OCI-LY3 (cell line): Measurements from ENCODE around the gene HHAT.
A peak's percentile ranks its signal among the peaks of the same experiment; 100 is the strongest.
"Not testable (repeated sequence)": the region's sequence is repeated elsewhere in the genome, so short reads cannot be mapped to it uniquely, and the experiment has no call there.

Source experiments
- H2AFZ ChIP-seq: fragments of 200-600, 300-600 bp; shearing (Covaris generic); 2 replicates; pipeline ENCODE4 v1.6.0; 2014; ENCODE audit warnings: antibody characterized with exemption, low read depth, low read length
- H3K27ac ChIP-seq: fragments of 200-600, 300-600 bp; sonication (generic); 2 replicates; pipeline ENCODE4 v1.5.1; 2014; ENCODE audit warnings: mild to moderate bottlenecking, low read length, moderate library complexity, mixed read lengths
- H3K27me3 ChIP-seq: fragments of 200-600, 300-600 bp; sonication (generic); 2 replicates; pipeline ENCODE4 v1.6.1; 2014; ENCODE audit warnings: low read depth, low read length, mixed read lengths
- H3K36me3 ChIP-seq: fragments of 200-600, 300-600 bp; sonication (generic); replicated peaks from 2 replicates; pipeline ENCODE3; 2014; ENCODE audit warnings: low read depth, low read length, mixed read lengths
- H3K4me1 ChIP-seq: fragments of 300-600, 200-600 bp; sonication (generic); 2 replicates; pipeline ENCODE4 v1.6.1; 2014; ENCODE audit warnings: low read length, mixed read lengths
- H3K4me2 ChIP-seq: fragments of 200-600, 300-600 bp; sonication (generic); 2 replicates; pipeline ENCODE4 v1.6.1; 2014; ENCODE audit warnings: low read length, mixed read lengths
- H3K4me3 ChIP-seq: fragments of 300-600, 200-600 bp; sonication (generic); 2 replicates; pipeline ENCODE4 v1.5.1; 2014; ENCODE audit warnings: antibody characterized with exemption, mild to moderate bottlenecking, low read length, moderate library complexity
- H3K79me2 ChIP-seq: fragments of 300-600, 200-600 bp; shearing (Covaris generic); 2 replicates; pipeline ENCODE4 v1.6.1; 2014; ENCODE audit warnings: mild to moderate bottlenecking, low read length, mixed read lengths
- H3K9ac ChIP-seq: fragments of 300-600, 200-600 bp; shearing (Covaris generic); 2 replicates; pipeline ENCODE4 v1.6.0; 2014; ENCODE audit warnings: mild to moderate bottlenecking, low read length, moderate library complexity
- H3K9me3 ChIP-seq: fragments of 200-600, 300-600 bp; shearing (Covaris generic); 2 replicates; pipeline ENCODE4 v1.6.1; 2014; ENCODE audit warnings: low read length, mixed read lengths; ENCODE audit not compliant: insufficient read depth
- H4K20me1 ChIP-seq: fragments of 200-600, 300-600 bp; sonication (generic); 2 replicates; pipeline ENCODE4 v1.6.1; 2016; ENCODE audit warnings: low read length, mixed read lengths; ENCODE audit not compliant: insufficient read depth
- CTCF ChIP-seq: fragments of 200-600, 300-600 bp; sonication (generic); IDR thresholded peaks from 2 replicates; pipeline ENCODE4 v1.5.1; 2014; ENCODE audit warnings: antibody characterized with exemption, low read length, low read depth
- EZH2phosphoT487 ChIP-seq: fragments of 200-600 bp; shearing (Covaris generic); IDR thresholded peaks from 2 replicates; pipeline ENCODE4 v1.6.1; 2018; ENCODE audit warnings: antibody characterized with exemption, mixed run types, low read depth

The HHAT gene

GRCh38 chr1:210352575-210352974 lies 23.9 kb downstream of the HHAT start:
- no peak overlapping the region for H3K9ac ChIP-seq
- no peak overlapping the region for H2AFZ ChIP-seq
- no peaks in the 10 kb centered on the region for H4K20me1 ChIP-seq
- no peaks in the 10 kb centered on the region for H3K9me3 ChIP-seq
- no peaks in the 10 kb centered on the region for H3K79me2 ChIP-seq
- H3K36me3 ChIP-seq: no peaks in the 10 kb centered on the region
- TF ChIP-seq EZH2phosphoT487: no peak
- peaks cover 19% of the 10 kb centered on the region for H3K4me1 ChIP-seq
- H3K4me2 ChIP-seq: peak overlapping the region; percentile 40
- peak overlapping the region; percentile 33 for H3K27ac ChIP-seq
- H3K4me3 ChIP-seq: peak overlapping the region; percentile 3; the same call in 1 of the 2 replicates
- H3K27me3 ChIP-seq: no peaks in the 10 kb centered on the region

- H3K9ac ChIP-seq, H3K9me3 ChIP-seq, H3K79me2 ChIP-seq, H3K27me3 ChIP-seq, H3K4me2 ChIP-seq, H2AFZ ChIP-seq, H4K20me1 ChIP-seq, H3K27ac ChIP-seq, H3K4me3 ChIP-seq, H3K36me3 ChIP-seq: not testable (repeated sequence)
- H3K4me1 ChIP-seq: peaks cover 18% of the 10 kb centered on the region
Measured at GRCh38 chr1:210354305-210354704, 25.6 kb downstream of the HHAT start.

GRCh38 chr1:210358626-210359025 lies 29.9 kb downstream of the HHAT start:
- Histone ChIP-seq H3K79me2 (no peaks in the 10 kb centered on the region), H3K27me3 (no peaks in the 10 kb centered on the region), H3K9me3 (no peaks in the 10 kb centered on the region), H3K4me3 (no peak overlapping the region), H3K36me3 (no peaks in the 10 kb centered on the region), H4K20me1 (no peaks in the 10 kb centered on the region), H2AFZ (no peak overlapping the region), H3K27ac (no peak overlapping the region), H3K9ac (no peak overlapping the region), H3K4me2 (no peak overlapping the region), H3K4me1 (peaks cover 9% of the 10 kb centered on the region)
- TF ChIP-seq EZH2phosphoT487 (no peak), CTCF (no peak)

- Histone ChIP-seq H3K9me3 (no peaks in the 10 kb centered on the region), H3K27ac (no peak overlapping the region), H3K4me3 (no peak overlapping the region), H3K79me2 (no peaks in the 10 kb centered on the region), H3K27me3 (no peaks in the 10 kb centered on the region), H2AFZ (no peak overlapping the region), H3K9ac (no peak overlapping the region), H3K36me3 (no peaks in the 10 kb centered on the region), H3K4me2 (no peak overlapping the region), H4K20me1 (no peaks in the 10 kb centered on the region), H3K4me1 (peaks cover 6% of the 10 kb centered on the region; the same call in 1 of the 2 replicates)
- no peak for TF ChIP-seq CTCF
- no peak for TF ChIP-seq EZH2phosphoT487
Measured at GRCh38 chr1:210359255-210359654, 30.6 kb downstream of the HHAT start.

GRCh38 chr1:210360852-210361477 lies 32.3 kb downstream of the HHAT start:
- peak overlapping the region; percentile 35 for H3K4me2 ChIP-seq
- H3K4me3 ChIP-seq: no peak overlapping the region
- H2AFZ ChIP-seq: no peak overlapping the region
- H3K79me2 ChIP-seq: no peaks in the 10 kb centered on the region
- no peak overlapping the region for H3K9ac ChIP-seq
- no peaks in the 10 kb centered on the region for H3K9me3 ChIP-seq
- no peak overlapping the region for H3K27ac ChIP-seq
- TF ChIP-seq CTCF: peak; percentile 60
- TF ChIP-seq EZH2phosphoT487: no peak
- H3K36me3 ChIP-seq: no peaks in the 10 kb centered on the region
- H3K27me3 ChIP-seq: no peaks in the 10 kb centered on the region
- H4K20me1 ChIP-seq: no peaks in the 10 kb centered on the region
- H3K4me1 ChIP-seq: peaks cover 6% of the 10 kb centered on the region; the same call in 1 of the 2 replicates
